Measurements from ENCODE around the gene PKD1.

The PKD1 gene

GRCh38 chr16:2046893-2047329 is 88.8 kb downstream of the PKD1 start:
- Histone ChIP-seq H3K4me3 (ENCODE audit: low read depth, low read length) (peak overlapping the region; percentile 82), H3K27ac (ENCODE audit: extremely low read depth, low read depth, low read length) (peak overlapping the region; percentile 58; the same call in 1 of the 2 replicates), H3K36me3 (ENCODE audit: control insufficient read depth in 2 of 2, insufficient read depth in 1 of 2, low read length in 2 of 2) (peaks cover 13 to 31% of the 10 kb centered on the region in 2 experiments; a peak in 2 of 3 replicates), H3K4me1 (ENCODE audit: control insufficient read depth, insufficient read depth, low read length) (no peaks in the 10 kb centered on the region), H3K9me3 (ENCODE audit: control insufficient read depth, insufficient read depth, low read depth, low read length) (no peaks in the 10 kb centered on the region)
- CTCF ChIA-PET = interaction anchor here (0.6 to 2.6 kb wide), 7 partner anchors 15 to 133 kb away, joined by 3 to 12 read pairs (median 5); no protein-coding TSS in a partner anchor
- POLR2A ChIA-PET = interaction anchor here (1.4 to 3.3 kb wide), 4 partner anchors 9 to 108 kb away, joined by 4 to 37 read pairs (median 12); partner anchors contain the start of genes NHERF2, RPS2 and TRAF7
- TF ChIP-seq ZNF214 (tag by site-specific recombination; IDR thresholded peaks at IDR 0.05; ENCODE audit: borderline replicate concordance) = no peak
- TF ChIP-seq HIC1 (tag by site-specific recombination; IDR thresholded peaks at IDR 0.05) = peak; percentile 42; the same call in 1 of the 2 replicates
- TF ChIP-seq ZNF76 (tag by site-specific recombination; IDR thresholded peaks at IDR 0.05; ENCODE audit: borderline replicate concordance, low read depth) = 0 out of 2 replicates have a peak, but pooled peaks have one; percentile 20
- TF ChIP-seq ZNF341 (tag by site-specific recombination; IDR thresholded peaks at IDR 0.05; ENCODE audit: low read depth) = 0 out of 2 replicates have a peak, but pooled peaks have one; percentile 3
- peak; percentile 94 for TF ChIP-seq PRDM10 (tag by site-specific recombination; IDR thresholded peaks at IDR 0.05)
- TF ChIP-seq ZIC2 (tag by site-specific recombination; IDR thresholded peaks at IDR 0.05) = no peak

- Histone ChIP-seq H3K36me3 (ENCODE audit: control insufficient read depth in 2 of 2, insufficient read depth in 1 of 2, low read length in 2 of 2) (peaks cover 13 to 24% of the 10 kb centered on the region in 2 experiments; a peak in 2 of 3 replicates), H3K9me3 (ENCODE audit: control insufficient read depth, insufficient read depth, low read depth, low read length) (no peaks in the 10 kb centered on the region), H3K4me3 (ENCODE audit: low read depth, low read length) (no peak overlapping the region), H3K4me1 (ENCODE audit: control insufficient read depth, insufficient read depth, low read length) (no peaks in the 10 kb centered on the region), H3K27ac (ENCODE audit: extremely low read depth, low read depth, low read length) (no peak overlapping the region)
- peak; percentile 55 for TF ChIP-seq ZFHX2 (tag by site-specific recombination; conservative IDR thresholded peaks at IDR 0.05)
- TF ChIP-seq ZNF830 (tag by site-specific recombination; IDR thresholded peaks at IDR 0.05; ENCODE audit: low read depth) = no peak
- TF ChIP-seq PATZ1 (tag by site-specific recombination; IDR thresholded peaks at IDR 0.05) = peak; percentile 34; the same call in 1 of the 2 replicates
- peak; percentile 13; the same call in 1 of the 2 replicates for TF ChIP-seq EGR2 (tag by site-specific recombination; IDR thresholded peaks at IDR 0.05; ENCODE audit: low read depth)
- TF ChIP-seq KLF1 (tag by site-specific recombination; IDR thresholded peaks at IDR 0.05) = peak; percentile 22; the same call in 1 of the 2 replicates
- TF ChIP-seq KLF16 (tag by site-specific recombination; IDR thresholded peaks at IDR 0.05) = no peak
- ChIA-PET CTCF (interaction anchor here (0.6 to 2.6 kb wide), 7 partner anchors 14 to 133 kb away, joined by 3 to 12 read pairs (median 5); no protein-coding TSS in a partner anchor), POLR2A (interaction anchor here (1.6 to 3.3 kb wide), 2 partner anchors 19 to 109 kb away, joined by 15 to 37 read pairs; partner anchors contain the start of genes NHERF2 and TRAF7)
Measured at GRCh38 chr16:2045965-2046892, 89.5 kb downstream of the PKD1 start.
